Measurements from ENCODE around the gene MED12L.

GRCh38 chr3:151285940-151286339, 200.5 kb downstream of the MED12L start:
- TF ChIP-seq, protein P1, sequence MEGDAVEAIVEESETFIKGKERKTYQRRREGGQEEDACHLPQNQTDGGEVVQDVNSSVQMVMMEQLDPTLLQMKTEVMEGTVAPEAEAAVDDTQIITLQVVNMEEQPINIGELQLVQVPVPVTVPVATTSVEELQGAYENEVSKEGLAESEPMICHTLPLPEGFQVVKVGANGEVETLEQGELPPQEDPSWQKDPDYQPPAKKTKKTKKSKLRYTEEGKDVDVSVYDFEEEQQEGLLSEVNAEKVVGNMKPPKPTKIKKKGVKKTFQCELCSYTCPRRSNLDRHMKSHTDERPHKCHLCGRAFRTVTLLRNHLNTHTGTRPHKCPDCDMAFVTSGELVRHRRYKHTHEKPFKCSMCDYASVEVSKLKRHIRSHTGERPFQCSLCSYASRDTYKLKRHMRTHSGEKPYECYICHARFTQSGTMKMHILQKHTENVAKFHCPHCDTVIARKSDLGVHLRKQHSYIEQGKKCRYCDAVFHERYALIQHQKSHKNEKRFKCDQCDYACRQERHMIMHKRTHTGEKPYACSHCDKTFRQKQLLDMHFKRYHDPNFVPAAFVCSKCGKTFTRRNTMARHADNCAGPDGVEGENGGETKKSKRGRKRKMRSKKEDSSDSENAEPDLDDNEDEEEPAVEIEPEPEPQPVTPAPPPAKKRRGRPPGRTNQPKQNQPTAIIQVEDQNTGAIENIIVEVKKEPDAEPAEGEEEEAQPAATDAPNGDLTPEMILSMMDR (IDR thresholded peaks at IDR 0.05) = no peak
- no peak for TF ChIP-seq POLR2A (IDR thresholded peaks at IDR 0.05)
- no peak for TF ChIP-seq POLR2AphosphoS5 (IDR thresholded peaks at IDR 0.05)
